GM12891 (cell line): ENCODE measurements around the gene H19.

Source experiments
- POLR2A ChIP-seq: IDR thresholded peaks from 2 replicates; pipeline ENCODE4 v1.6.1; 2011; ENCODE audit warnings: low read depth, low read length, control low read depth
- POLR2AphosphoS5 ChIP-seq: IDR thresholded peaks from 2 replicates; pipeline ENCODE4 v1.6.1; 2011; ENCODE audit warnings: low read depth, low read length, control low read depth

DNA sequence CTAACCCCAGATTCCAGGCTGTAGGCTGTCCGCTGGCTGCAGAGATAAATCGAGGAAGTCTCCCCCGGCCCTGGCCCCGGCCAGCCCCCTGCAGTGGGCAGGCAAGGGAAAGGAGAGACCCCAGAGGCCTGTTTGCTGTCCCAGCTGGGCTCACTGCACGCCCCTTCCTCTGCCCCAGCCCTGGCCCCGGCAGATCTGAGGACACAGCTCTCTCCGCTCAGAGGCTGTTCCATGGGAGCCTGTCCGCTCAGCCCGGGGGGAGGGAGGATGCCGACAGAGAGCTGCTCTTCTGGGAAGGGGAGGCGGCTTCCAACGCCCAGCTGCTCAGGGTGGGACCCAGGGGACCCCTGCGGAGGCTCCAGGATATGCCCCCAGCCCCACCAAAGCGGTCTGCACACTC, 37.7 kb upstream of the H19 start:
- TF ChIP-seq POLR2A (no peak), POLR2AphosphoS5 (no peak)
